ENCODE results near the gene LDAF1.

DNA sequence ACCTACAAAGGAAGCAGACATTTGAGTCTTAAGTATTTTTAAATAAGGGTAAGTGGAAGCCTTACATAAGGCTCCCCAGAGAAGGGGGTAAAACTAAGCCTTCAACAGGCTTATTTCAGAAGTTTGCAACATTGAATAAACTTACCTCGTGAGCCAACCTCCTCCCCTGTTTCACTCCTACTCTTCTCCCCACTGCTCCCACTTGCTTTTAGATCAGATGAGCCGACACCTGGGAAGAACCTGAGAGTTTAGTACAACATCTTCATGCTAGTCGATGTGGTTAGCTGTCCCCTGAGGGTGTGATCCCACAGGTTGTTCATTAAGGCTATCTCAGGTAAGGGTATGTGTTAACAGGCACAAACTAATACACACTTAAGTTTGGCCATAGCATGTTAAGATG is 39.1 kb downstream of the LDAF1 start:
- no peak for TF ChIP-seq CTCF (IDR thresholded peaks at IDR 0.05)
- TF ChIP-seq EZH2 (IDR thresholded peaks at IDR 0.05; ENCODE audit: borderline replicate concordance, insufficient read depth, low read depth, low read length, poor library complexity, severe bottlenecking): no peak
